ENCODE results near the gene RAX2. TPM values are rescaled to one million over a fixed set of nuclear protein-coding genes. Genes with fewer than 3 reads are reported as not detected.
"Not testable (repeated sequence)": the region's sequence is repeated elsewhere in the genome, so short reads cannot be mapped to it uniquely, and the experiment has no call there.

The RAX2 gene
- not detected for polyA plus RNA-seq

DNA sequence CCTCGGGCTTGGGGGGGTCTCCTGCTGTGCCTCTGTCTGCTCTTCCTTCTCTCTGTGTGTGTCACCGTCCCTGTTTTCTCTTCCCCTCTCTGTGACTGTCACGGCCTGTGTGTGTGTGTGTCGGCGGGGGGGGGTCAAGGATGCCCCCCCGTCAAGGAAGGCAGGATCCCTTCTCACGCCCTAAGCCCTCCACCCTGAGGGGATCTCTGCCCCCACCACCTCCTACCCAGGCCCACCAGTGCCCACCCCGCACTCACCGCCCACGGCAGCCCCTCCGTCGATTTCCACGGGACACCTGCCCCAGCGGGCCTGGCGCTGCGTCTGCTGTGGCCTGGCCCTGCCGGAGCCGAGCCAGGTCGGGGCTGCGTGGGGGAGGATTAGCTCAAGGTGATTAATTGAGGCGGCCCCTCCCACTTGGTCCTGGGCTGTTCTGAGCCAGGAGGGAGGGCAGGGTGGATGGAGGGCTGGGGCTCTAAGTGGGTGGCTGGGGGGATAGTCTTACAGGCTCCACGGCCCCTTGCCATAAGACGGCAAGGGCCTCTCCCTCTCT lies at the start of gene RAX2:
Gene RAX2 (minus strand): TSS at position 323 of the 550 bp plus-strand sequence. CDS start 486 bp downstream, outside the sequence.
- H3K4me3 ChIP-seq (ENCODE audit: low read depth in 1 of 2, low read length in 2 of 2): no peak within 1 kb of the TSS
- peaks cover 9 to 19% of the 10 kb centered on the region in 2 donors for H3K36me3 ChIP-seq (ENCODE audit: control insufficient read depth in 2 of 2, insufficient read depth in 2 of 2, low read length in 1 of 2)
- H3K4me1 ChIP-seq (ENCODE audit: control insufficient read depth in 2 of 2, insufficient read depth in 2 of 2, low read length in 1 of 2): peaks cover 0 to 3% of the 10 kb centered on the region in 2 donors
- no peaks in the 10 kb centered on the region for H3K27me3 ChIP-seq (ENCODE audit: control insufficient read depth in 1 of 2, insufficient read depth in 2 of 2, low read length in 2 of 2)
- no peaks in the 10 kb centered on the region for H3K9me3 ChIP-seq (ENCODE audit: control insufficient read depth in 2 of 2, insufficient read depth in 1 of 2, low read depth in 1 of 2, low read length in 1 of 2)
- H3K27ac ChIP-seq (ENCODE audit: low read depth in 2 of 2, low read length in 1 of 2): no peak within 1 kb of the TSS
- 34 to 35% methylated on average over 23 of the region's 23 CpGs for WGBS, 2 donors

DNA sequence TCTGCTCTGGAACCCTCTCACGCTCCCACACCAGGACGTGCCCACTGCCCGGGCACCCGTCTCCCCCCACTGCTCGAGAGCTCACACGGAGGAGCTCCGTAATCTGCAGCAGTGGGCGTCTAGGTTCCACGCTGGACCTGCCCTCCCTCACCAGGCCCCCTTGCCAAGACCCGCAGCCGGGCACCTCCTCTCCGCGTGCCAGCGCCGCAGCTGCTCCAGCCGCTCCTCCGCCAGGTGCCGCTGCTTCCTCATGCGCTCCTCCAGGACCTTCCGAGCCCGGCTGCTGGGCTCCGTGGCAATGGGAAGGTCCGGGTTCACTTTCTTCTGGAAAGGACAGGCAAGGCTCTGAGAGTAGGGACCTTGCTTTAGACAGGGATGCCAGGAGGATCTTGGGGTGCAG lies 49.1 kb upstream of the RAX2 start:
- Histone ChIP-seq H3K36me3 (ENCODE audit: control insufficient read depth in 2 of 2, insufficient read depth in 2 of 2, low read length in 1 of 2) (no peaks in the 10 kb centered on the region), H3K27ac (ENCODE audit: low read depth in 2 of 2, low read length in 1 of 2) (no peak overlapping the region), H3K4me1 (ENCODE audit: control insufficient read depth in 2 of 2, insufficient read depth in 2 of 2, low read length in 1 of 2) (peaks cover 0 to 3% of the 10 kb centered on the region in 2 donors), H3K27me3 (ENCODE audit: control insufficient read depth in 1 of 2, insufficient read depth in 2 of 2, low read length in 2 of 2) (no peaks in the 10 kb centered on the region), H3K4me3 (ENCODE audit: low read depth in 1 of 2, low read length in 2 of 2) (no peak overlapping the region), H3K9me3 (ENCODE audit: control insufficient read depth in 2 of 2, insufficient read depth in 1 of 2, low read depth in 1 of 2, low read length in 1 of 2) (no peaks in the 10 kb centered on the region)
- 85 to 87% methylated on average over 23 of the region's 23 CpGs for WGBS, 2 donors

DNA sequence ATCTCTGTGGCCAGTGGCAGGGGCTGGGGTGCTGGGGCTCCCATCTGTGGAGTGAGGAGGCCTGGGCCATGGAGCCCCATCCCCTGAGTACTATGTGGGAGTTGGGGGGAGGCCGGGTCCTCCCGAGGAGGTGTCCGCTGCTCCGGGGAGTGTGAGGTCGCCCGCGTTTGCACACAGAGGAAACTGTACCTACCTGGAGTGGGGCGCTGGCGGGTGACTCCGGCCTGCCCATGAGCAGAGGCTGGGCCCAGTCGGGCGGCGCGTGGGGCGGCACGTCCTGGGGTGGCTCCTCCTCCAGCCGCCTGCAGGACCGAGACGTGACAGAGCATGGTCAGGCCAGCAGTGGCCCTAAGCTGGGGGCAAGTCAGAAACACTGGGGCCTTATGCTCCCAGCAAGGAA lies 48.0 kb upstream of the RAX2 start:
- no peaks in the 10 kb centered on the region for H3K9me3 ChIP-seq (ENCODE audit: control insufficient read depth in 2 of 2, insufficient read depth in 1 of 2, low read depth in 1 of 2, low read length in 1 of 2)
- 87 to 89% methylated on average over 19 of the region's 19 CpGs for WGBS, 2 donors
- H3K4me1 ChIP-seq (ENCODE audit: control insufficient read depth in 2 of 2, insufficient read depth in 2 of 2, low read length in 1 of 2): peaks cover 0 to 3% of the 10 kb centered on the region in 2 donors
- H3K36me3 ChIP-seq (ENCODE audit: control insufficient read depth in 2 of 2, insufficient read depth in 2 of 2, low read length in 1 of 2): no peaks in the 10 kb centered on the region
- H3K27ac ChIP-seq (ENCODE audit: low read depth in 2 of 2, low read length in 1 of 2): no peak overlapping the region
- no peaks in the 10 kb centered on the region for H3K27me3 ChIP-seq (ENCODE audit: control insufficient read depth in 1 of 2, insufficient read depth in 2 of 2, low read length in 2 of 2)
- H3K4me3 ChIP-seq (ENCODE audit: low read depth in 1 of 2, low read length in 2 of 2): no peak overlapping the region

DNA sequence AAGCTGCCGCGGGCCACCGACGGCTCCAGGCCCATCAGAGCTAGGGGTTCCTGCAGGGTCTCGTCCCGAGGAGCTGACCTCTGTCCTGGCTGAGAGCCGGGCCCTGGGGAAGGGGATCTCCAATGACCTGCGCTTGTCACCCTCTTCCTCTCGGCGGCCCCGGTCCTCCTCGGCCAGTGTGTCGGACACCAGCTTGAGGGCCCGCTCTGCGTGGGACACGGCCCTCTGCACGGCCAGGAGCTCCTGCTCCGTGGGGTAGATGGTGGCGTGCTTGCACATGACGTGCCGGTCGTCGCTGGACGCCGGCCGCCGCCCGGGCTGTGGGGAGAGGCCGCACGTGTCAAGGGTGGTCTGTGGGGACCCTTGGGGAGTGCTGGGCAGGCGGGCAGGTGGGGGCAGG lies 46.9 kb upstream of the RAX2 start:
- H3K27ac ChIP-seq (ENCODE audit: low read depth in 2 of 2, low read length in 1 of 2): no peak overlapping the region
- 70 to 74% methylated on average over 31 of the region's 31 CpGs for WGBS, 2 donors
- no peaks in the 10 kb centered on the region for H3K9me3 ChIP-seq (ENCODE audit: control insufficient read depth in 2 of 2, insufficient read depth in 1 of 2, low read depth in 1 of 2, low read length in 1 of 2)
- H3K4me1 ChIP-seq (ENCODE audit: control insufficient read depth in 2 of 2, insufficient read depth in 2 of 2, low read length in 1 of 2): peaks cover 0 to 3% of the 10 kb centered on the region in 2 donors
- H3K4me3 ChIP-seq (ENCODE audit: low read depth in 1 of 2, low read length in 2 of 2): no peak overlapping the region
- H3K27me3 ChIP-seq (ENCODE audit: control insufficient read depth in 1 of 2, insufficient read depth in 2 of 2, low read length in 2 of 2): no peaks in the 10 kb centered on the region
- H3K36me3 ChIP-seq (ENCODE audit: control insufficient read depth in 2 of 2, insufficient read depth in 2 of 2, low read length in 1 of 2): no peaks in the 10 kb centered on the region

DNA sequence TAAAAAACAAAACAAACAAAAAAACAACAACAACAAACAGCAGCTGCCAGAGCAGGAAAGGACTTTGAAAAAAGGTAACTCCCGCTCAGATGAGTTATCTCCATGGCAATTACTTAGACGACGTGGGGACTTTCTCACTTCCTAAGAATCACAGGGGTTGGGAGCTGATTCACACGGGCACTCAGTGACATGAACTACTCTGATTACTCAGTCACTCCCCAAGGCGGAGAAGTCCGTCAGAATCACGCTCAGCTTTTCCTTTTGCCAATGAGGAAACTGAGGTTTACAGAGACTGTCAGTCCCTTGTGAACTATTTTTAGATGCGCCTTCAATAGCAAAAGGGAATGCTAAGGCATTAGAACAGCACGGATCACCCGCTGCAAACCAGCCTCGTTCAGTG lies 46.4 kb upstream of the RAX2 start:
- Histone ChIP-seq H3K4me3 (ENCODE audit: low read depth in 1 of 2, low read length in 2 of 2) (no peak overlapping the region), H3K4me1 (ENCODE audit: control insufficient read depth in 2 of 2, insufficient read depth in 2 of 2, low read length in 1 of 2) (peaks cover 0 to 4% of the 10 kb centered on the region in 2 donors), H3K27ac (ENCODE audit: low read depth in 2 of 2, low read length in 1 of 2) (no peak overlapping the region), H3K27me3 (ENCODE audit: control insufficient read depth in 1 of 2, insufficient read depth in 2 of 2, low read length in 2 of 2) (no peaks in the 10 kb centered on the region), H3K36me3 (ENCODE audit: control insufficient read depth in 2 of 2, insufficient read depth in 2 of 2, low read length in 1 of 2) (no peaks in the 10 kb centered on the region), H3K9me3 (ENCODE audit: control insufficient read depth in 2 of 2, insufficient read depth in 1 of 2, low read depth in 1 of 2, low read length in 1 of 2) (no peaks in the 10 kb centered on the region)
- 23 to 32% methylated on average over 11 of the region's 11 CpGs for WGBS, 2 donors

- no peak overlapping the region for H3K4me3 ChIP-seq (ENCODE audit: low read depth in 1 of 2, low read length in 2 of 2)
- peaks cover 0 to 6% of the 10 kb centered on the region in 2 donors for H3K4me1 ChIP-seq (ENCODE audit: control insufficient read depth in 2 of 2, insufficient read depth in 2 of 2, low read length in 1 of 2)
- H3K27ac ChIP-seq (ENCODE audit: low read depth in 2 of 2, low read length in 1 of 2): no peak overlapping the region
- H3K27me3 ChIP-seq (ENCODE audit: control insufficient read depth in 1 of 2, insufficient read depth in 2 of 2, low read length in 2 of 2): no peaks in the 10 kb centered on the region
- H3K9me3 ChIP-seq (ENCODE audit: control insufficient read depth in 2 of 2, insufficient read depth in 1 of 2, low read depth in 1 of 2, low read length in 1 of 2): no peaks in the 10 kb centered on the region
- WGBS, 2 donors: 81 to 85% methylated on average over 8 of the region's 8 CpGs
- H3K36me3 ChIP-seq (ENCODE audit: control insufficient read depth in 2 of 2, insufficient read depth in 2 of 2, low read length in 1 of 2): no peaks in the 10 kb centered on the region
Observed at GRCh38 chr19:3817761-3818160, 45.7 kb upstream of the RAX2 start.

- 90 to 93% methylated on average over 45 of the region's 45 CpGs for WGBS, 2 donors
- no peaks in the 10 kb centered on the region for H3K9me3 ChIP-seq (ENCODE audit: control insufficient read depth in 2 of 2, insufficient read depth in 1 of 2, low read depth in 1 of 2, low read length in 1 of 2)
- H3K36me3 ChIP-seq (ENCODE audit: control insufficient read depth in 2 of 2, insufficient read depth in 2 of 2, low read length in 1 of 2): no peaks in the 10 kb centered on the region
- peaks cover 0 to 4% of the 10 kb centered on the region in 2 donors for H3K4me1 ChIP-seq (ENCODE audit: control insufficient read depth in 2 of 2, insufficient read depth in 2 of 2, low read length in 1 of 2)
- H3K27ac ChIP-seq (ENCODE audit: low read depth in 2 of 2, low read length in 1 of 2): no peak overlapping the region
- H3K4me3 ChIP-seq (ENCODE audit: low read depth in 1 of 2, low read length in 2 of 2): no peak overlapping the region
- H3K27me3 ChIP-seq (ENCODE audit: control insufficient read depth in 1 of 2, insufficient read depth in 2 of 2, low read length in 2 of 2): no peaks in the 10 kb centered on the region
Observed at GRCh38 chr19:3816566-3817218, 44.7 kb upstream of the RAX2 start.

GRCh38 chr19:3816148-3816547 lies 44.1 kb upstream of the RAX2 start:
- 90 to 94% methylated on average over 9 of the region's 9 CpGs for WGBS, 2 donors
- H3K36me3 ChIP-seq (ENCODE audit: control insufficient read depth in 2 of 2, insufficient read depth in 2 of 2, low read length in 1 of 2); H3K9me3 ChIP-seq (ENCODE audit: control insufficient read depth in 2 of 2, insufficient read depth in 1 of 2, low read depth in 1 of 2, low read length in 1 of 2); H3K27ac ChIP-seq (ENCODE audit: low read depth in 2 of 2, low read length in 1 of 2); H3K27me3 ChIP-seq (ENCODE audit: control insufficient read depth in 1 of 2, insufficient read depth in 2 of 2, low read length in 2 of 2); H3K4me1 ChIP-seq (ENCODE audit: control insufficient read depth in 2 of 2, insufficient read depth in 2 of 2, low read length in 1 of 2); H3K4me3 ChIP-seq (ENCODE audit: low read depth in 1 of 2, low read length in 2 of 2): not testable (repeated sequence)

DNA sequence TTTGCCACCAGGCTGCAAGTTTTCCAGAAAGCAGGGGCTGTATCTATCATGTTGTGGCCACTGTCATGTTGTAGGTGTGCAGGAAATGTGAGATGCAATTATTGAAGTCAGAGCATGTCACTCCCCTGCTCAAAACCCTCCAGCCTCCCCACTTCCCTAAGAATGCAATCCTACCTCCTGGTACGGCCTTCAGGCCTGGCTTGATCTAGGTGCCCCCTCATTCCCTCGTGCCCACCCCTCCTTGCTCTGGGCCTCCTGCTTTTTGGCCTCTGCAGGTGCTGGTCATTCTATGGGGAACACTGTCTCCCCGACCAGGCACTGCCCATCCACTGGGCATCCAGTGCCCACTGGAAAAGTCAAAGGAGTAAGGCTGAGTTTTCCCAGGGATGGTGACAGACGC lies 42.6 kb upstream of the RAX2 start:
- H3K27ac ChIP-seq (ENCODE audit: low read depth in 2 of 2, low read length in 1 of 2): no peak overlapping the region
- H3K36me3 ChIP-seq (ENCODE audit: control insufficient read depth in 2 of 2, insufficient read depth in 2 of 2, low read length in 1 of 2): no peaks in the 10 kb centered on the region
- H3K9me3 ChIP-seq (ENCODE audit: control insufficient read depth in 2 of 2, insufficient read depth in 1 of 2, low read depth in 1 of 2, low read length in 1 of 2): no peaks in the 10 kb centered on the region
- no peaks in the 10 kb centered on the region for H3K27me3 ChIP-seq (ENCODE audit: control insufficient read depth in 1 of 2, insufficient read depth in 2 of 2, low read length in 2 of 2)
- H3K4me3 ChIP-seq (ENCODE audit: low read depth in 1 of 2, low read length in 2 of 2): no peak overlapping the region
- 86 to 93% methylated on average over 4 of the region's 4 CpGs for WGBS, 2 donors
- peaks cover 0 to 4% of the 10 kb centered on the region in 2 donors for H3K4me1 ChIP-seq (ENCODE audit: control insufficient read depth in 2 of 2, insufficient read depth in 2 of 2, low read length in 1 of 2)

Measured in esophagus (tissue), 2 donors.